ENCODE data around the gene GAS2L1.

The GAS2L1 gene

DNA sequence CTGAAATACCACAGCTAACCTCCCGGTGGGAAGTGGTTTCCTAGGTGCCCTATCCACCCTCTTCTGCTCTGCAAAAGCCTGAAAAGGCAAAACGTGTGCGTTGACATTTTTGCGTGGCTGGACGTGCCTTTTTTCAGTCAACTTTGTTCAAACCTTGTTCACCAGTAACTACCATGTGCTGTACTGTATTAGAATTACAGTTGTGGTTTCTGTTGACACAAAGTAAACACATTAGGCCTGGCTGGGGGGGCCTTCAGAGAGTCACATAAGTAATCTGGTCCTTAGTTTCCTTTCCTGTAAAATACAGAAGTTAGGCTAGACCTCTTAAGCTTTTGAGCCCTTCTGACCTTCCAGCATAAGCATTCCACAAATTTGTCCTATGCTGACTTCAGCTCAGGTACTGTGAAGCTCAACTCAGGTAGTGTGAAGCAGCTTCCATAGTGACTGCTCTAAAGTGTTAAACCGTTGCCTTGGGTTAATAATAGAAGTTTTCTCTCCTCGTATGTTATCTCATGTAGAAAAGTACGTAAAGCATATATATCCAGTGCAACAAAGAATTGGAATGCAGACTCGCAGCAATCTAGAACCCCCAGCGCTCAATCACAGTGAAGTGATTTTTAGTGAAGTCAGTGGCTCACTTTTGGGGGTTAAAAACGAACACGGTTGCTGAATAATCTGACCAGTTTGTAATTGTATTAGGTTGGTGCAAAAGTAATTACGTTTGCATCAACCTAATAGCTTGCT lies 36.5 kb upstream of the GAS2L1 start:
- DNase-seq (ENCODE audit: low read depth, low spot score) = no peak
- Histone ChIP-seq H3K9ac (ENCODE audit: insufficient read length) (peak overlapping the region; percentile 100), H3K4me3 (peak overlapping the region; percentile 99), H3K27ac (0 out of 2 replicates have a peak overlapping the region, but pooled peaks have one; percentile 14), H3K9me3 (ENCODE audit: low read depth, low read length) (no peaks in the 10 kb centered on the region), H3K36me3 (ENCODE audit: insufficient read depth, low read length) (peaks cover 77% of the 10 kb centered on the region)
- TF ChIP-seq FOXP2 (optimal IDR thresholded peaks at IDR 0.05; ENCODE audit: control extremely low read depth, extremely low read length, insufficient read depth) = no peak
- no peak for TF ChIP-seq POLR2AphosphoS5 (IDR thresholded peaks at IDR 0.05; ENCODE audit: borderline replicate concordance, low read depth, low read length)
- TF ChIP-seq EZH2 (IDR thresholded peaks at IDR 0.05) = no peak

- peak overlapping the region; percentile 16; the same call in 1 of the 2 replicates for H3K27ac ChIP-seq
- H3K4me3 ChIP-seq = peak overlapping the region; percentile 99
- H3K36me3 ChIP-seq (ENCODE audit: insufficient read depth, low read length) = peaks cover 77% of the 10 kb centered on the region
- TF ChIP-seq EZH2 (IDR thresholded peaks at IDR 0.05) (no peak), POLR2AphosphoS5 (IDR thresholded peaks at IDR 0.05; ENCODE audit: borderline replicate concordance, low read depth, low read length) (0 out of 2 replicates have a peak, but pooled peaks have one; percentile 7), FOXP2 (optimal IDR thresholded peaks at IDR 0.05; ENCODE audit: control extremely low read depth, extremely low read length, insufficient read depth) (no peak)
- no peaks in the 10 kb centered on the region for H3K9me3 ChIP-seq (ENCODE audit: low read depth, low read length)
- DNase-seq (ENCODE audit: low read depth, low spot score) = no peak
- H3K9ac ChIP-seq (ENCODE audit: insufficient read length) = peak overlapping the region; percentile 100
These were observed 35.8 kb upstream of the GAS2L1 start for GRCh38 chr22:29270475-29271271.

DNA sequence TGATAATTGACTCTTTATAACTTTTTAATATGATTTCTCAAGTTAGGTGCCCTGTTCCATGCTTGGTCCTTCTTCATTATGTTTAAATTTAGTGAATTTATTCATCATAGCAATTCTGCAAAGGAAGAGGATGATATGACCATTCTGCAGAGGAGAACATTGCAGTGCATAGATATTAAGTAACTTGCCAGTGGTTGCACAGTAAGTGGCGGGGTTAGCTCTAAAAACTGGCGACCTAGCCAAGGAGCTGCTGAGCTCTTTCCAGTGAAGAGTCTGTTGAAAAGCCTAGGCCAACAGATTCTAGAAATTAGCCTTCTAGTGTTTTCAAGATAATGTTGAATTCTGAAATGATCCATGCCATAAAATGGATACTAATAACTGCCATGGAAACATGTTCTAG lies 33.8 kb upstream of the GAS2L1 start:
- no peaks in the 10 kb centered on the region for H3K9me3 ChIP-seq (ENCODE audit: low read depth, low read length)
- H3K4me3 ChIP-seq = peak overlapping the region; percentile 1; the same call in 1 of the 2 replicates
- no peak for DNase-seq (ENCODE audit: low read depth, low spot score)
- H3K27ac ChIP-seq = peak overlapping the region; percentile 22
- TF ChIP-seq FOXP2 (optimal IDR thresholded peaks at IDR 0.05; ENCODE audit: control extremely low read depth, extremely low read length, insufficient read depth) (no peak), EZH2 (IDR thresholded peaks at IDR 0.05) (no peak)
- no peak overlapping the region for H3K9ac ChIP-seq (ENCODE audit: insufficient read length)
- H3K36me3 ChIP-seq (ENCODE audit: insufficient read depth, low read length) = peaks cover 87% of the 10 kb centered on the region

DNA sequence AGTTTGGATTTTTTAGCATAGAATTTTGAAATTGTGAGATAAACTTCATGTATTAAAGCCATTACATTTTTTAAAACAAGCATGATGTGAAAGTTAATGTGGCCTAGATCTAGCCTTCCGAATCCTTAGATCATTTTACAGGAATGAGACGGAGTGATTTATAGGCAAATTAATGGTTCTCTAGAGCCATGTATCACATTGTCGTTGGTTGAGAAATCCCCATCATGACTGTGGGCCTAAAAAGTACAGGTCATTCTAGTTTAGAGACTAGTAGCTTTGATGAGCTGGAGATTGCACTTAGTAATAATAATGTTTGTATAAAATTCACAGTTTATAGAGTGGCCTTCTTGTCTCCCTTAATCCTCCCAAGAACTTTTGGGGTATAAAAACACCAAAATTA lies 31.3 kb upstream of the GAS2L1 start:
- DNase-seq (ENCODE audit: low read depth, low spot score) = no peak
- peak overlapping the region; percentile 80 for H3K27ac ChIP-seq
- peaks cover 100% of the 10 kb centered on the region for H3K36me3 ChIP-seq (ENCODE audit: insufficient read depth, low read length)
- H3K4me3 ChIP-seq = peak overlapping the region; percentile 19
- peak overlapping the region; percentile 25 for H3K9ac ChIP-seq (ENCODE audit: insufficient read length)
- TF ChIP-seq POLR2AphosphoS5 (IDR thresholded peaks at IDR 0.05; ENCODE audit: borderline replicate concordance, low read depth, low read length) (no peak), EZH2 (IDR thresholded peaks at IDR 0.05) (no peak), FOXP2 (optimal IDR thresholded peaks at IDR 0.05; ENCODE audit: control extremely low read depth, extremely low read length, insufficient read depth) (no peak)
- H3K9me3 ChIP-seq (ENCODE audit: low read depth, low read length) = no peaks in the 10 kb centered on the region

GRCh38 chr22:29275819-29276565 lies 30.5 kb upstream of the GAS2L1 start:
- DNase-seq (ENCODE audit: low read depth, low spot score) = no peak
- TF ChIP-seq POLR2AphosphoS5 (IDR thresholded peaks at IDR 0.05; ENCODE audit: borderline replicate concordance, low read depth, low read length) (no peak), FOXP2 (optimal IDR thresholded peaks at IDR 0.05; ENCODE audit: control extremely low read depth, extremely low read length, insufficient read depth) (no peak), EZH2 (IDR thresholded peaks at IDR 0.05) (no peak)
- H3K27ac ChIP-seq = peak overlapping the region; percentile 80
- H3K9ac ChIP-seq (ENCODE audit: insufficient read length) = peak overlapping the region; percentile 25
- H3K4me3 ChIP-seq = peak overlapping the region; percentile 19
- H3K9me3 ChIP-seq (ENCODE audit: low read depth, low read length) = no peaks in the 10 kb centered on the region
- peaks cover 99% of the 10 kb centered on the region for H3K36me3 ChIP-seq (ENCODE audit: insufficient read depth, low read length)

DNA sequence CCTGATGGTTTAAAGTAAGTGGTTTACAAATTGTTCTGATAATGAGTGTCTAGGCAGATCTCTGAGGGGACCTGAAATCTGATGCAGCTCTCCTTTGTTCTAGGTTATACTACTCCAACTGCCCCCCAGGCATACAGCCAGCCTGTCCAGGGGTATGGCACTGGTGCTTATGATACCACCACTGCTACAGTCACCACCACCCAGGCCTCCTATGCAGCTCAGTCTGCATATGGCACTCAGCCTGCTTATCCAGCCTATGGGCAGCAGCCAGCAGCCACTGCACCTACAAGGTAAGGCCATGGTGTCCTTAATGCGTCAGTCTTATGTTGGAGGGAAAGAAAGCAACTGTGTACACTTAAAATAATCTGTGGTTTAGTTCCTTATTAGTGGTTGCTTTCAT lies 28.5 kb upstream of the GAS2L1 start:
- H3K36me3 ChIP-seq (ENCODE audit: insufficient read depth, low read length) = peaks cover 99% of the 10 kb centered on the region

GRCh38 chr22:29284196-29284595 lies 22.3 kb upstream of the GAS2L1 start:
- TF ChIP-seq FOXP2 (optimal IDR thresholded peaks at IDR 0.05; ENCODE audit: control extremely low read depth, extremely low read length, insufficient read depth) (no peak), POLR2AphosphoS5 (IDR thresholded peaks at IDR 0.05; ENCODE audit: borderline replicate concordance, low read depth, low read length) (no peak), EZH2 (IDR thresholded peaks at IDR 0.05) (no peak)
- H3K36me3 ChIP-seq (ENCODE audit: insufficient read depth, low read length) = peaks cover 99% of the 10 kb centered on the region
- no peak overlapping the region for H3K27ac ChIP-seq
- no peaks in the 10 kb centered on the region for H3K9me3 ChIP-seq (ENCODE audit: low read depth, low read length)
- no peak overlapping the region for H3K9ac ChIP-seq (ENCODE audit: insufficient read length)
- H3K4me3 ChIP-seq = no peak overlapping the region
- DNase-seq (ENCODE audit: low read depth, low spot score) = no peak

More for the DNA sequence above, 28.5 kb upstream of the GAS2L1 start:
- H3K9ac ChIP-seq (ENCODE audit: insufficient read length) = no peak overlapping the region
- no peak for DNase-seq (ENCODE audit: low read depth, low spot score)
- peak overlapping the region; percentile 34; the same call in 1 of the 2 replicates for H3K27ac ChIP-seq
- no peaks in the 10 kb centered on the region for H3K9me3 ChIP-seq (ENCODE audit: low read depth, low read length)
- no peak for TF ChIP-seq POLR2AphosphoS5 (IDR thresholded peaks at IDR 0.05; ENCODE audit: borderline replicate concordance, low read depth, low read length)
- no peak for TF ChIP-seq FOXP2 (optimal IDR thresholded peaks at IDR 0.05; ENCODE audit: control extremely low read depth, extremely low read length, insufficient read depth)
- TF ChIP-seq EZH2 (IDR thresholded peaks at IDR 0.05) = no peak
- H3K4me3 ChIP-seq = no peak overlapping the region

DNA sequence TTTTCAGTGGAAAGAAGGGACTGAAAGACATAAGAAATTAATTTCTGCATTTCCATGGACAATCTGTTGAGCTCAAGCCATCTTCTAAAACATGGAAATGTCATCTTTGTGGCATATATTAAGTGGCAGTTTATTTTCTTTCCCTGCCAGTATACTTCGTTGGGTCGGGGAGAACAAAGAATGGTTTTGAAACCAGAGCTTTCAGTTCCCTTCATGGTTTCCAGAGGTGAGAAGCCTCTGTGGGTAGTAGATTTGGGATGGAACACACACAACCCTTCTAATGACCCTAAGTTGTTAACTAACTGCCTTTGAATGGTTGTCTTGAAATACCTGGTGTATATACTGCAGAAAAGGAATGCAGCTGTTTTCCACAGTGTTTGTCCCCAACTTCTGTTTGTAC lies 17.6 kb upstream of the GAS2L1 start:
- Histone ChIP-seq H3K9ac (ENCODE audit: insufficient read length) (no peak overlapping the region), H3K27ac (no peak overlapping the region), H3K4me3 (no peak overlapping the region), H3K9me3 (ENCODE audit: low read depth, low read length) (no peaks in the 10 kb centered on the region), H3K36me3 (ENCODE audit: insufficient read depth, low read length) (peaks cover 98% of the 10 kb centered on the region)
- no peak for DNase-seq (ENCODE audit: low read depth, low spot score)
- no peak for TF ChIP-seq EZH2 (IDR thresholded peaks at IDR 0.05)
- no peak for TF ChIP-seq POLR2AphosphoS5 (IDR thresholded peaks at IDR 0.05; ENCODE audit: borderline replicate concordance, low read depth, low read length)
- TF ChIP-seq FOXP2 (optimal IDR thresholded peaks at IDR 0.05; ENCODE audit: control extremely low read depth, extremely low read length, insufficient read depth) = no peak
